ENCODE results near the gene MT4.

DNA sequence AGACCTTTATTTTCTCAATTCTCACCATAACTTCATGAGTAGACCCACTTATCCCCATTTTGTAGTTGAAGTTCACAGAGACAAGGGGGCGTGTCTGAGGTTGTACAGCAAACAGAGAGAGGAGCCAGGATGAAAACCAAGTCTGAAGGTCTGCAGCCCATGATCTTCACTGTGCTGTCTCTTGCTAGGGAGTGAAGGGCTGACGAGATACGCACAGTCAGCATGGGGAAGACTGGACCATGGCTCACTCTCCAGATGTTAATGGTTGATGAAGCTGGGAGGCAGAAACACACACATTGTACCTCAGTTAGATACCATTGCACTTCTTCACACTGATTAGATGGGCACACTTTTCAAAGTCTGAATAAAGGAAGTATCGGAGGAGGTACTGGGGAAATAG is 5.8 kb upstream of the MT4 start:
- TF ChIP-seq CTCF (IDR thresholded peaks at IDR 0.05) (no peak), EZH2 (IDR thresholded peaks at IDR 0.05) (no peak)

Measured in neural progenitor cell (in vitro differentiated cells).